SK-N-SH (cell line): ENCODE measurements around the gene OR10C1. TPM values are rescaled to one million over a fixed set of nuclear protein-coding genes. Genes with fewer than 3 reads are reported as not detected.

Source experiments
- CTCF ChIA-PET: fragments of 300-600, 350-600 bp; formaldehyde crosslinking; extraction: SDS; loops from one replicate; lab custom pipeline; 2021; lab: Yijun Ruan, JAX
- POLR2A ChIA-PET: fragments of 350-600 bp; sonication (Branson Sonifier 250); formaldehyde crosslinking; extraction: SDS; loops from one replicate; lab custom pipeline; 2020; ENCODE audit warnings: antibody characterized with exemption, inconsistent platforms; lab: Yijun Ruan, JAX
- DNase-seq: peaks from one replicate; pipeline ENCODE4 v3.0.0; 2012
- H2AFZ ChIP-seq: fragments of 200-600 bp; sonication (generic); 2 replicates; pipeline ENCODE4 v1.8.1; 2016; ENCODE audit warnings: antibody characterized with exemption, mild to moderate bottlenecking, low read depth
- H3F3A ChIP-seq: fragments of 200-600 bp; sonication (generic); replicated peaks from 2 replicates; pipeline ENCODE3; 2016; ENCODE audit warnings: antibody characterized with exemption, mild to moderate bottlenecking; ENCODE audit not compliant: insufficient read depth
- H3K27ac ChIP-seq, 2 experiments: fragments of 200-500 bp in 1 of 2; fragments of 200-600 bp in 1 of 2; sonication (Bioruptor generic) in 1 of 2; sonication (generic), shearing (Covaris generic) in 1 of 2; 2 replicates each; pipeline versions ENCODE4 v1.5.1 to v1.6.1; 2014 to 2016; ENCODE audit warnings: low read depth in 2 of 2, inconsistent platforms in 1 of 2, low read length in 1 of 2, mild to moderate bottlenecking in 1 of 2, mixed read lengths in 1 of 2
- H3K27me3 ChIP-seq: fragments of 200-600 bp; sonication (generic), shearing (Covaris generic); 2 replicates; pipeline ENCODE4 v1.6.1; 2016; ENCODE audit warnings: mixed run types; ENCODE audit not compliant: insufficient read depth
- H3K36me3 ChIP-seq, 2 experiments: fragments of 200-500 bp in 1 of 2; fragments of 200-600 bp in 1 of 2; sonication (Bioruptor generic) in 1 of 2; sonication (generic) in 1 of 2; replicated peaks in 1 of 2; 2 replicates each; pipeline versions ENCODE3 to v1.5.1; 2014 to 2016; ENCODE audit warnings: low read length in 1 of 2, mild to moderate bottlenecking in 1 of 2; ENCODE audit not compliant: insufficient read depth in 2 of 2, control insufficient read depth in 1 of 2
- H3K4me1 ChIP-seq, 2 experiments: fragments of 200-500 bp in 1 of 2; fragments of 200-600 bp in 1 of 2; sonication (Bioruptor generic) in 1 of 2; sonication (generic), shearing (Covaris generic) in 1 of 2; 2 replicates each; pipeline versions ENCODE4 v1.5.1 to v1.6.1; 2014 to 2016; ENCODE audit warnings: low read depth in 1 of 2, low read length in 1 of 2, mixed run types in 1 of 2; ENCODE audit not compliant: insufficient read depth in 2 of 2, control insufficient read depth in 1 of 2
- H3K4me2 ChIP-seq: fragments of 200-600 bp; sonication (generic), shearing (Covaris generic); 2 replicates; pipeline ENCODE4 v1.6.1; 2017; ENCODE audit warnings: mixed run types
- H3K4me3 ChIP-seq, 2 experiments: fragments of 200-500 bp in 1 of 2; fragments of 200-600 bp in 1 of 2; sonication (Bioruptor generic) in 1 of 2; sonication (generic), shearing (Covaris generic) in 1 of 2; 2 replicates each; pipeline versions ENCODE4 v1.5.1 to v1.8.1; 2014 to 2016; ENCODE audit warnings: low read depth in 2 of 2, inconsistent platforms in 1 of 2, low read length in 1 of 2, mild to moderate bottlenecking in 1 of 2, mixed read lengths in 1 of 2, moderate library complexity in 1 of 2
- H3K79me2 ChIP-seq: fragments of 200-600 bp; sonication (generic); 2 replicates; pipeline ENCODE4 v1.8.1; 2017; ENCODE audit warnings: mild to moderate bottlenecking; ENCODE audit not compliant: insufficient read depth
- H3K9ac ChIP-seq: fragments of 200-600 bp; sonication (generic); 2 replicates; pipeline ENCODE4 v1.6.1; 2017; ENCODE audit warnings: mixed run types
- H3K9me2 ChIP-seq: fragments of 200-600 bp; sonication (generic); 2 replicates; pipeline ENCODE4 v1.6.1; 2017; ENCODE audit warnings: mixed run types
- H3K9me3 ChIP-seq: fragments of 200-600 bp; sonication (generic); 2 replicates; pipeline ENCODE4 v1.6.1; 2017; ENCODE audit warnings: mixed run types, mild to moderate bottlenecking, moderate library complexity
- H4K20me1 ChIP-seq: fragments of 200-600 bp; sonication (generic); 2 replicates; pipeline ENCODE4 v1.6.1; 2017; ENCODE audit warnings: mild to moderate bottlenecking, mixed run types; ENCODE audit not compliant: insufficient read depth
- CHD2 ChIP-seq: fragments of 150-350 bp; IDR thresholded peaks from 2 replicates; pipeline ENCODE4 v1.6.1; 2018; ENCODE audit warnings: low read length; ENCODE audit not compliant: partially characterized antibody
- CTCF ChIP-seq: fragments of 200-600 bp; sonication (generic); IDR thresholded peaks from 2 replicates; pipeline ENCODE4 v1.6.1; 2017; ENCODE audit warnings: antibody characterized with exemption, mild to moderate bottlenecking, moderate library complexity
- ELF1 ChIP-seq: IDR thresholded peaks from 2 replicates; pipeline ENCODE4 v1.4.0; 2012
- EZH2phosphoT487 ChIP-seq: fragments of 200-600 bp; sonication (generic); IDR thresholded peaks from 2 replicates; pipeline ENCODE4 v1.6.1; 2017; ENCODE audit warnings: low read depth, mixed run types, mild to moderate bottlenecking, antibody characterized with exemption, moderate library complexity, borderline replicate concordance
- FOXJ3 ChIP-seq: sonication (generic); formaldehyde crosslinking; IDR thresholded peaks from 2 replicates; pipeline ENCODE4 v1.5.1; 2020; ENCODE audit warnings: mild to moderate bottlenecking, missing genetic modification reagents
- JUND ChIP-seq: IDR thresholded peaks from 2 replicates; pipeline ENCODE4 v1.4.0; 2012
- MAX ChIP-seq: IDR thresholded peaks from 2 replicates; pipeline ENCODE4 v1.4.0; 2012; ENCODE audit warnings: low read depth
- MEF2A ChIP-seq: IDR thresholded peaks from 2 replicates; pipeline ENCODE4 v1.4.0; 2012; ENCODE audit warnings: low read depth, borderline replicate concordance
- NRF1 ChIP-seq: IDR thresholded peaks from 2 replicates; pipeline ENCODE4 v1.6.1; 2012; ENCODE audit warnings: low read depth, mild to moderate bottlenecking, low read length
- PBX3 ChIP-seq: IDR thresholded peaks from 2 replicates; pipeline ENCODE4; 2012
- RAD21 ChIP-seq: IDR thresholded peaks from 2 replicates; pipeline ENCODE4 v1.6.1; 2012; ENCODE audit warnings: mild to moderate bottlenecking, low read length
- SIN3A ChIP-seq: IDR thresholded peaks from 2 replicates; pipeline ENCODE4 v1.6.1; 2012; ENCODE audit warnings: low read depth, mild to moderate bottlenecking, low read length, moderate library complexity, borderline replicate concordance
- SMC3 ChIP-seq: IDR thresholded peaks from 2 replicates; pipeline ENCODE4 v1.6.1; 2012; ENCODE audit warnings: low read depth, low read length, improper control_type of control experiment
- WGBS: methylation state at CpG from one replicate; pipeline ENCODE4 v1.1.6; 2017; ENCODE audit warnings: low lambda C conversion rate; 5-methylcytosine and 5-hydroxymethylcytosine counted together
- polyA plus RNA-seq, 3 experiments: library from polyadenylated mRNA; depleted of rRNA; stranded (reverse); fragments of >200 nt; gene quantifications; 2 replicates each; pipeline ENCODE4 v1.2.3, GENCODE V29; 2012

OR10C1 gene
- polyA plus RNA-seq, 1 of the 3 experiments (the other 2 are of a cell fraction): not detected

- no peaks in the 10 kb centered on the region for H3K36me3 ChIP-seq
- no peak overlapping the region for H3K4me2 ChIP-seq
- POLR2A ChIA-PET: no interaction called here
- no peak overlapping the region for H2AFZ ChIP-seq
- no peaks in the 10 kb centered on the region for H3K79me2 ChIP-seq
- no peak overlapping the region for H3K9ac ChIP-seq
- peaks cover 11% of the 10 kb centered on the region for H3F3A ChIP-seq
- H4K20me1 ChIP-seq: no peaks in the 10 kb centered on the region
- no peak overlapping the region for H3K4me3 ChIP-seq
- no peak overlapping the region for H3K27ac ChIP-seq
- TF ChIP-seq NRF1 (no peak), PBX3 (no peak), EZH2phosphoT487 (no peak), ELF1 (no peak), SMC3 (no peak), CTCF (no peak), SIN3A (no peak), RAD21 (no peak), MEF2A (no peak), JUND (no peak), CHD2 (no peak), FOXJ3 (CRISPR knock-in tag) (no peak), MAX (no peak)
- H3K9me2 ChIP-seq: no peaks in the 10 kb centered on the region
- no peaks in the 10 kb centered on the region; the same call in 1 of the 2 replicates for H3K27me3 ChIP-seq
- peaks cover 0 to 4% of the 10 kb centered on the region in 2 experiments; a peak in 1 of 4 replicates for H3K4me1 ChIP-seq
- no peak for DNase-seq
- no peaks in the 10 kb centered on the region for H3K9me3 ChIP-seq
- WGBS: 3% methylated on average over 2 of the region's 2 CpGs
- CTCF ChIA-PET: no interaction called here
Observed at GRCh38 chr6:29479560-29479959, 40.5 kb downstream of the OR10C1 start.

GRCh38 chr6:29483186-29483585, 44.1 kb downstream of the OR10C1 start:
- TF ChIP-seq CHD2: no peak
- TF ChIP-seq, all 33 proteins: peak for 0
- Histone ChIP-seq H2AFZ (no peak overlapping the region; the same call in 1 of the 2 replicates), H3K27me3 (no peaks in the 10 kb centered on the region), H3K36me3 (no peaks in the 10 kb centered on the region), H3K79me2 (no peaks in the 10 kb centered on the region), H3F3A (peaks cover 11% of the 10 kb centered on the region), H3K27ac (peak overlapping the region in 1 of 2 experiments; percentile 58; a peak in 2 of 4 replicates), H3K9me3 (no peaks in the 10 kb centered on the region), H3K9ac (no peak overlapping the region), H3K4me1 (peaks cover 0 to 4% of the 10 kb centered on the region in 2 experiments; a peak in 1 of 4 replicates), H3K4me2 (no peak overlapping the region), H3K9me2 (no peaks in the 10 kb centered on the region), H4K20me1 (no peaks in the 10 kb centered on the region), H3K4me3 (no peak overlapping the region)
- no peak for DNase-seq
- ChIA-PET CTCF (no interaction called here), POLR2A (no interaction called here)
- 2% methylated on average over 3 of the region's 3 CpGs for WGBS
